HG03064 (cell line): ENCODE data around the gene IPMK.
"Not testable (repeated sequence)": the region's sequence is repeated elsewhere in the genome, so short reads cannot be mapped to it uniquely, and the experiment has no call there.

Experiments
- ATAC-seq: cut with Tn5 transposase; IDR thresholded peaks from one replicate; pipeline ENCODE4 v1.9.1; 2021; ENCODE audit warnings: low read depth; ENCODE audit not compliant: unreplicated experiment

Gene IPMK

DNA sequence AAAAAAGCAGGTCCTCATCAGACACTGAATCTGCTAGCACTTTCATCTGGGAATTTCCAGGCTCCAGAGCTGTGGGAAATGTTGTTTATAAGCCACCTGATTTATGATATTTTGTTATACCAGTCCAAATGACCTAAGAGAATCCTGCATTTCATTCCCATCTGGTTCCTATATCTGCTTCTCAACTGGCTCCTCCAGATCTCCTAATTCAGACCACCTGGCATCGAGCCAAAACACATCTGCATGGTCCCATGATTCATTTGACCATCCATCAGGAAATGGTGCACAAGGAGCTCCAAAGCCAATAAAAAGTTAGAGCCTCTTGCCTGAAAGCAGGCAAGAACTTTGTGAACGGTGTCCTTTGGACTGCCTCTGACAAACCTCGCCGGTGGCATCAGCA, 108.9 kb downstream of the IPMK start:
- no peak for ATAC-seq

DNA sequence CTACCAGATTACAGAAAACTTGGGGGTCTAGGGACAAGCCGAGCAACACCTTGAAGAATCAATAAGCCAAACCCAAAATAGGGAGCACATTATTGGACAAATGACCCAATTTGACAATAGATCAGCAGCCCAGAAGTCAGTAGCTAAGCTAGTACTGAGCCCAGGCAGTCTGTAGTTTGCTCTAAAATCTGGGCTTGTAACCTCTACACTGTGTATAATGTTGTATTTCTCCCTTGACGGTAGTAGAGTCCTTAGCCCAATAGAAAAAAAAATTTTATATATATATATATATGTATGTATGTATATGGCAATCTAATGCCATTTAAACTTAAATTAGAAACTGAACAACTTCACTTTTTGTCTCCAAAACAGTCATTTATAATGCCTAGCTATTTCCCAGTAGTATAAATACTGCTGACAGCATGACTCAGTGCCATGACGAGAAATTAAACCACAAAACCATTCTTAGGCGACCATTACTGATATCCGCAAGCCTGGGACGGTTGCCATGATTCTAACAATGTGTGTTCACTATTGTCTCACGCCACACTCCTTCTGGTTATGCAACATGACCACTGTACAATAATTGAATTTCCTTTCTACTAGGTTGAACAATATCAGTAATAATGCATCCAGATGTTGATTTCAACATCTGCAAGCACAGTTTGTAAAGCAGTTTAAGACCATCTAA, 110.5 kb downstream of the IPMK start:
- no peak for ATAC-seq

DNA sequence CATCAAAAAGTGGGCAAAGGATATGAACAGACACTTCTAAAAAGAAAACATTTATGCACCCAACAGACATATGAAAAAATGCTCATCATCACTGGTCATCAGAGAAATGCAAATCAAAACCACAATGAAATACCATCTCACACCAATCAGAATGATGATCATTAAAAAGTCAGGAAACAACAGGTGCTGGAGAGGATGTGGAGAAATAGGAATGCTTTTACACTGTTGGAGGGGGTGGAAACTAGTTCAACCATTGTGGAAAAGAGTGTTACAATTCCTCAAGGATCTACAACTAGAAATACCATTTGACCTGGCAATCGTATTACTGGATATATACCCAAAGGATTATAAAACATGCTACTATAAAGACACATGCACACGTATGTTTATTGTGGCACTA, 111.8 kb downstream of the IPMK start:
- not testable (repeated sequence) for ATAC-seq

DNA sequence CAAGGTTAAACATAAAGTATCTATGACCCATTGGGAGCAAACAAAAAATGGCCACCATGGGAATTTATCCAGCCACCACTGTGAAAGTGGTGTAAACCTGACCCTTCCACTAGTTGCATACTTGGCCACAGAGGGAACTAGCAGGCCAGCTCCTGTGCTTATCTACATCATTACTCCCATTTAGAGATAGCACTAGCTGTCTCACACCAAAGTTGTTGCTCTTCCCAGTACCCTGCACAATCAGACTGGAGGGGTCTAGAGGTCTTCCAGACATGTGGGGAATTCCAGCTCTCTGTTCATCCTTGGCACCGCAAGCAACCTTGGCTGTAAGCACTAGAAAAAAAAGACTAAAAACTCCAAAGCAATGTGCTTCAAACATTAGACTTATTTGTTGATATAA, 113.9 kb downstream of the IPMK start:
- no peak for ATAC-seq

DNA sequence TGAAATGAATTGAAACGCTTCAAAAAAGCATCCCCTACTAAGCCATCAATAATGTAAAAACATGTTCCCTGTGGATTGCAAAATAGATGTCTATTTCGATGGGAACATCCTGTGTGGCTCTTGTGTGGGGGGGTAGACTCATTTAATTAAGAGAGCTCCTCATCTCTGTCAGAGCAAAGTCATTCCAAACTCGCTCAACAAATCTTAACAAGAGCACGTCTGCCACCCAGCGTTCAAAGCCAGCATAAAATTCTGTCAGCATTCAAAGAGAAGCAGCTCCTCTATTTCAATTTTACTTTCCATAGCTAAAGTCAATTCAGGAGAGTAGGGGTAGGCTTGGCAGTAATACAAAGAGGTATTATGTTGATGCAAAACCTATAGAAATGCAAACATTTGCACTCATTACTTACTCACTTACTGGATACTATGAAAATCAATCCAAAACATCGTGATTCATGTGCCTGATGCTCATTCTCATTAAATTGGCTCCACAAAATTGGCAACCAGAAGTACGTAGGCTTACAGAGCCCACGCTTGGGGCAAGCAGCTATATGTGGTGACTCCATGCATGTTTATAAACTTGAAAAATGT, 114.9 kb downstream of the IPMK start:
- no peak for ATAC-seq

DNA sequence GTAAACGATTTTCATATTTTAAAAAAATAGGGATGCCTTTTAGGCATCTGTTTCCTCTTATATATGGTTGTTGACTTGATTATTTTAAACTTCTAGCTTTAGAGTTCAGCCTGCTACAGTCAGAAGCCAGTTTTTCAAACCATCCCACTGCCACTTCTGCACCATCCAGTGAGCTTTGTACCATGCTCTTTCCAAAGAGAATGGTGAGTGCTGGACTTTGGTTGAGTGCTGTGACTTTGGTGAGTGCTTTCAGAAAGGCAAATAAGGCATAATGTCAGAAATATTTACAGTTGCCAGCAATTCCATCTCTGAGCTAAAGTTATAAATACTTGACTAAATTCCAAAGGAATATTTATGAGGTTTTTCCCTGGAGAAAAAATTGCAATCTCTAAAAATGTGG, 117.4 kb downstream of the IPMK start:
- ATAC-seq, result no peak

DNA sequence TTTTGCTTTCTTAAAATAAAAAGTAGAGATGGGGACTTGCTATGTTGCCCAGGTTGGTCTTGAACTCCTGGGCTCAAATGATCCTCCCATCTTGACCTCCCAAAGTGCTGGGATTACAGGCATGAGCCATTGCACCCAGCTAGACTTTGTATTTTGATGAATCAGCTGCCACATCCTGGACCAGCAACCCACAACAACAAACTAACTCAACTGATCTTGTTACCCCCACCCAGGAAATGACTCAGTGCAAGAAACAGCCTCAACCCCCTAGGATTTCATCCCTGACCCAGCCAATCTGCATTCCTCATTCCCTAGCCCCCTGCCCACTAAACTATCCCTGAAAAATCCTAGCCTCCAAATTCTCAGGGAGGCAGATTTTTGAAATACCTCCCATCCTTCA, 123.8 kb downstream of the IPMK start:
- no peak for ATAC-seq
